GM06990 (cell line): ENCODE data around the gene CCR5AS.

Experiments used
- DNase-seq: peaks from one replicate; pipeline ENCODE4 v3.0.0-alpha.2; 2011; ENCODE audit not compliant: insufficient read length; ENCODE audit errors: extremely low read depth
- H3K27me3 ChIP-seq: replicated peaks from 2 replicates; pipeline ENCODE4 v1.6.0; 2011; ENCODE audit warnings: low read length; ENCODE audit not compliant: control insufficient read depth, insufficient read depth
- H3K36me3 ChIP-seq: 2 replicates; pipeline ENCODE4 v1.5.1; 2011; ENCODE audit warnings: low read length; ENCODE audit not compliant: control insufficient read depth, insufficient read depth
- H3K4me3 ChIP-seq: replicated peaks from 2 replicates; pipeline ENCODE4 v1.5.1; 2011; ENCODE audit warnings: low read depth, mild to moderate bottlenecking, control low read depth, low read length
- CTCF ChIP-seq: IDR thresholded peaks from 2 replicates; pipeline ENCODE4 v1.5.1; 2011; ENCODE audit warnings: low read length, control low read depth, mild to moderate bottlenecking, inconsistent platforms; ENCODE audit not compliant: insufficient read depth, poor library complexity, severe bottlenecking

The CCR5AS gene

GRCh38 chr3:46356276-46356675 is 50.6 kb downstream of the CCR5AS start:
- TF ChIP-seq CTCF: no peak
- no peak for DNase-seq
- H3K27me3 ChIP-seq: no peaks in the 10 kb centered on the region

GRCh38 chr3:46354984-46355383 is 51.9 kb downstream of the CCR5AS start:
- no peak overlapping the region for H3K4me3 ChIP-seq
- H3K36me3 ChIP-seq: no peaks in the 10 kb centered on the region
- no peaks in the 10 kb centered on the region for H3K27me3 ChIP-seq
- TF ChIP-seq CTCF: no peak
- DNase-seq: no peak

More at GRCh38 chr3:46356276-46356675, 50.6 kb downstream of the CCR5AS start:
- Histone ChIP-seq H3K36me3 (no peaks in the 10 kb centered on the region), H3K4me3 (no peak overlapping the region)

- Histone ChIP-seq H3K4me3 (no peak overlapping the region), H3K27me3 (no peaks in the 10 kb centered on the region), H3K36me3 (no peaks in the 10 kb centered on the region)
- no peak for TF ChIP-seq CTCF
- DNase-seq: no peak
Measured at GRCh38 chr3:46354478-46354877, 52.4 kb downstream of the CCR5AS start.

- TF ChIP-seq CTCF: no peak
- Histone ChIP-seq H3K4me3 (no peak within 1 kb of the TSS), H3K36me3 (no peaks in the 10 kb centered on the region), H3K27me3 (no peaks in the 10 kb centered on the region)
- no peak for DNase-seq
Measured at GRCh38 chr3:46353647-46354410, 53.0 kb downstream of the CCR5AS start, which contains the start of gene CCR2. Gene CCR2 (plus strand): TSS chr3:46354111. CDS start chr3:46357528, 3,417 bp downstream.

- H3K36me3 ChIP-seq: no peaks in the 10 kb centered on the region
- no peak for TF ChIP-seq CTCF
- no peaks in the 10 kb centered on the region for H3K27me3 ChIP-seq
- H3K4me3 ChIP-seq: no peak overlapping the region
- no peak for DNase-seq
Measured at GRCh38 chr3:46353090-46353489, 53.8 kb downstream of the CCR5AS start.
